Measurements from ENCODE around the gene NOC4L.
"Not testable (repeated sequence)": the region's sequence is repeated elsewhere in the genome, so short reads cannot be mapped to it uniquely, and the experiment has no call there.

The NOC4L gene

GRCh38 chr12:132124766-132125425, 19.4 kb upstream of the NOC4L start:
- DNase-seq, result no peak

- DNase-seq, result no peak
These were observed 18.5 kb upstream of the NOC4L start for GRCh38 chr12:132125736-132126135.

GRCh38 chr12:132127041-132127440, 17.2 kb upstream of the NOC4L start:
- no peak for DNase-seq

- no peak for DNase-seq
These were observed 15.2 kb upstream of the NOC4L start for GRCh38 chr12:132129007-132129406.

- no peak for DNase-seq
These were observed 13.6 kb upstream of the NOC4L start for GRCh38 chr12:132130690-132131089.

GRCh38 chr12:132131229-132131628, 13.0 kb upstream of the NOC4L start:
- no peak for DNase-seq

- DNase-seq, result no peak
These were observed 12.3 kb upstream of the NOC4L start for GRCh38 chr12:132131952-132132351.

- no peak for DNase-seq
These were observed 11.4 kb upstream of the NOC4L start for GRCh38 chr12:132132609-132133430.

- DNase-seq, result no peak
These were observed 10.2 kb upstream of the NOC4L start for GRCh38 chr12:132133952-132134652.

- DNase-seq, result not testable (repeated sequence)
These were observed 9.5 kb upstream of the NOC4L start for GRCh38 chr12:132134653-132135183.

- not testable (repeated sequence) for DNase-seq
These were observed 8.0 kb upstream of the NOC4L start for GRCh38 chr12:132136226-132136625.

- DNase-seq, result no peak
These were observed 6.7 kb upstream of the NOC4L start for GRCh38 chr12:132137483-132138125.

GRCh38 chr12:132138941-132139871, 5.1 kb upstream of the NOC4L start:
- no peak for DNase-seq

- no peak for DNase-seq
These were observed 4.3 kb upstream of the NOC4L start for GRCh38 chr12:132139912-132140311.

GRCh38 chr12:132140501-132140900, 3.8 kb upstream of the NOC4L start:
- DNase-seq, result no peak

- no peak for DNase-seq
These were observed 3.1 kb upstream of the NOC4L start for GRCh38 chr12:132140918-132141841.

GRCh38 chr12:132141976-132142678, 2.1 kb upstream of the NOC4L start:
- no peak for DNase-seq

- DNase-seq, result no peak
These were observed 1.4 kb upstream of the NOC4L start for GRCh38 chr12:132142679-132143335.

GRCh38 chr12:132143336-132144071, 753 bp upstream of the NOC4L start:
- no peak for DNase-seq
